Uterus (tissue), 4 donors: ENCODE measurements around the gene ADORA1. TPM values are rescaled to one million over a fixed set of nuclear protein-coding genes. Genes with fewer than 3 reads are reported as not detected.

ENCODE experiments used
- DNase-seq, 2 donors: peaks; one replicate each; pipeline ENCODE4 v3.0.0-alpha.2; 2019 to 2020
- H3K27ac ChIP-seq, 2 donors: fragments of 200-600 bp; sonication (generic); 1 replicate in 1 of 2; 2 replicates in 1 of 2; pipeline ENCODE4 v1.5.1; 2016 to 2018
- H3K27me3 ChIP-seq, 2 donors: fragments of 200-600 bp; sonication (generic); one replicate each; pipeline ENCODE4 v1.5.1; 2018 to 2019; ENCODE audit warnings: control low read depth in 1 of 2
- H3K36me3 ChIP-seq, 2 donors: fragments of 200-600 bp; sonication (generic); one replicate each; pipeline ENCODE4 v1.5.1; 2019; ENCODE audit warnings: control low read depth in 1 of 2
- H3K4me1 ChIP-seq, 2 donors: fragments of 200-600 bp; sonication (generic); one replicate each; pipeline ENCODE4 v1.5.1; 2018 to 2019; ENCODE audit warnings: control low read depth in 1 of 2
- H3K4me3 ChIP-seq, 2 donors: fragments of 200-600 bp; sonication (generic); 1 replicate in 1 of 2; 2 replicates in 1 of 2; pipeline ENCODE4 v1.5.1; 2018 to 2019; ENCODE audit warnings: mild to moderate bottlenecking in 1 of 2
- H3K9me3 ChIP-seq, 2 donors: fragments of 200-600 bp; sonication (generic); one replicate each; pipeline ENCODE4 v1.5.1; 2019; ENCODE audit warnings: control low read depth in 1 of 2
- CTCF ChIP-seq, 4 experiments: fragments of 200-600 bp in 2 of 4; fragments of 450-650 bp in 2 of 4; sonication (generic) in 2 of 4; IDR thresholded peaks; one replicate each; pipeline ENCODE4 v1.5.1; 2016 to 2019; ENCODE audit warnings: antibody characterized with exemption in 4 of 4, mild to moderate bottlenecking in 2 of 4, moderate library complexity in 1 of 4
- POLR2A ChIP-seq, 2 donors: fragments of 450-650 bp; IDR thresholded peaks; one replicate each; pipeline ENCODE4 v1.6.1; 2016; ENCODE audit warnings: antibody characterized with exemption in 2 of 2, mild to moderate bottlenecking in 1 of 2, moderate library complexity in 1 of 2
- intact Hi-C: fragments of 100-400 bp; cut with DNase I; formaldehyde crosslinking; loops from one replicate; pipeline ENCODE4 v1.15.1; 2023; ENCODE audit warnings: low total_unique reads
- total RNA-seq, 4 donors: library from RNA; depleted of rRNA in 3 of 4; stranded (reverse); fragments of >200 nt in 3 of 4; gene quantifications; one replicate each; pipeline versions ENCODE4 v1.1.0 to v1.2.4, GENCODE V29; 2014 to 2023
- donor health status: DM: yes; HTN: yes; CAD: no.

Gene ADORA1
- total RNA-seq, 4 donors from 2014 or later, result 3.0 TPM; not detected in 2

- Histone ChIP-seq H3K9me3 (peaks cover 0 to 8% of the 10 kb centered on the region in 2 donors), H3K27ac (no peak overlapping the region), H3K4me3 (no peak overlapping the region), H3K4me1 (no peaks in the 10 kb centered on the region), H3K27me3 (no peaks in the 10 kb centered on the region), H3K36me3 (no peaks in the 10 kb centered on the region)
- intact Hi-C loops, result no loop called here
- TF ChIP-seq POLR2A (IDR thresholded peaks at IDR 0.05), result no peak
- TF ChIP-seq CTCF (IDR thresholded peaks at IDR 0.05), result no peak
- no peak for DNase-seq
Measured at GRCh38 chr1:203090421-203091198, 36.9 kb upstream of the ADORA1 start.

DNA sequence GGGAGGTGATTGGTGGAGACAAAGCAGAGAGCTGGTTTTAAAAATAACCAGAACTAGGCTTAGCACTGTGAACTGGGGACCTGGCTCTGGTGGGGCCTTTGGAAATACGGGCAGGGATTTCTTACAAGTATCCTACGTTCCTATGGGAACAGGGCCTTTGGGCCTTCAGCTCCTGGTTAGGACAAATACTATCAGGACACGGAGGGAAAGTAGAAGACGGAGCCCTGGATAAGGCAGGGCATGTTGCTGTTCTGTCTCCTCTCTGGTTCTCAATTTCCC lies 36.4 kb upstream of the ADORA1 start:
- Histone ChIP-seq H3K36me3 (no peaks in the 10 kb centered on the region), H3K4me1 (no peaks in the 10 kb centered on the region), H3K9me3 (peaks cover 0 to 8% of the 10 kb centered on the region in 2 donors), H3K4me3 (no peak overlapping the region), H3K27me3 (no peaks in the 10 kb centered on the region), H3K27ac (no peak overlapping the region)
- TF ChIP-seq CTCF (IDR thresholded peaks at IDR 0.05), result no peak
- no peak for TF ChIP-seq POLR2A (IDR thresholded peaks at IDR 0.05)
- intact Hi-C loops, result no loop called here
- no peak for DNase-seq

GRCh38 chr1:203091761-203092330 lies 35.7 kb upstream of the ADORA1 start:
- peaks cover 0 to 8% of the 10 kb centered on the region in 2 donors for H3K9me3 ChIP-seq
- TF ChIP-seq CTCF (IDR thresholded peaks at IDR 0.05) (no peak), POLR2A (IDR thresholded peaks at IDR 0.05) (no peak)
- H3K27me3 ChIP-seq, result no peaks in the 10 kb centered on the region
- H3K4me3 ChIP-seq, result no peak overlapping the region
- no peaks in the 10 kb centered on the region for H3K4me1 ChIP-seq
- intact Hi-C loops, result no loop called here
- H3K27ac ChIP-seq, result no peak overlapping the region
- no peak for DNase-seq
- no peaks in the 10 kb centered on the region for H3K36me3 ChIP-seq

DNA sequence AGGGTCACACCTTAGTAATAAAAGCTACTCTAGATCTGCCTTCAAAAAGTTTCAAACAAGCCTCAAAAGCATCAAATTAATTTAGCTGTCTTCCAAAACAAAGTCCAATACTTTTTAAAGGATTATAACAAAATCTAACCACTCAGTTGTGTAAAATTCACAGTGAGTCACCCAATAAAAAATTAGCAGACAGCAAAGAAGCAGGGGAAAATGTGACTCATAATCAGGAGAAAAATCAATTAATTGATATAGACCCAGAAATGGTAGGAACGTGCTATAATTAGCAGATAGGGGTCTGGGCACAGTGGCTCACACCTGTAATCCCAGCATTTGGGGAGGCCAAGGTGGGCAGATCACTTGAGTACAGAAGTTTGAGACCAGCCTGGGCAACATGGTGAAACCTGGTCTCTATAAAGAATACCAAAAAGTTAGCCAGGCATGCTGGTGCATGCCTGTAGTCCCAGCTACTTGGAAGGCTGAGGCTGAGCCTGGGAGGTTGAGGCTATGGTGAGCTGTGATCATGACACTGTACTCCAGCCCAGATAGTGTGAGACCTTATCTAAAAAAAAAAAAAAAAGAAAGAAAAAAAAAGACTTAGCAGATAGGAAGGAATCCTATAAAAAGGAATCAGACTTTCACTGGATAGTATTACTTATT lies 33.6 kb upstream of the ADORA1 start:
- no peak for DNase-seq
- no peak for TF ChIP-seq POLR2A (IDR thresholded peaks at IDR 0.05)
- TF ChIP-seq CTCF (IDR thresholded peaks at IDR 0.05), result no peak
- intact Hi-C loops, result no loop called here

GRCh38 chr1:203095061-203095690 lies 32.4 kb upstream of the ADORA1 start:
- no peaks in the 10 kb centered on the region for H3K4me1 ChIP-seq
- H3K4me3 ChIP-seq, result no peak overlapping the region
- H3K27me3 ChIP-seq, result no peaks in the 10 kb centered on the region
- peaks cover 0 to 8% of the 10 kb centered on the region in 2 donors for H3K9me3 ChIP-seq
- TF ChIP-seq POLR2A (IDR thresholded peaks at IDR 0.05) (no peak), CTCF (IDR thresholded peaks at IDR 0.05) (no peak)
- no peaks in the 10 kb centered on the region for H3K36me3 ChIP-seq
- no peak for DNase-seq
- no peak overlapping the region for H3K27ac ChIP-seq
- intact Hi-C loops, result no loop called here

More for the DNA sequence above, 33.6 kb upstream of the ADORA1 start:
- no peaks in the 10 kb centered on the region for H3K27me3 ChIP-seq
- peaks cover 0 to 8% of the 10 kb centered on the region in 2 donors for H3K9me3 ChIP-seq
- H3K4me3 ChIP-seq, result no peak overlapping the region
- no peak overlapping the region for H3K27ac ChIP-seq
- H3K36me3 ChIP-seq, result no peaks in the 10 kb centered on the region
- H3K4me1 ChIP-seq, result no peaks in the 10 kb centered on the region
